ENCODE results near the gene RRM2. TPM values are rescaled to one million over a fixed set of nuclear protein-coding genes. Genes with fewer than 3 reads are reported as not detected.

RRM2 gene
- polyA plus RNA-seq, 1 donor from 2014 or later = 0.57 TPM

DNA sequence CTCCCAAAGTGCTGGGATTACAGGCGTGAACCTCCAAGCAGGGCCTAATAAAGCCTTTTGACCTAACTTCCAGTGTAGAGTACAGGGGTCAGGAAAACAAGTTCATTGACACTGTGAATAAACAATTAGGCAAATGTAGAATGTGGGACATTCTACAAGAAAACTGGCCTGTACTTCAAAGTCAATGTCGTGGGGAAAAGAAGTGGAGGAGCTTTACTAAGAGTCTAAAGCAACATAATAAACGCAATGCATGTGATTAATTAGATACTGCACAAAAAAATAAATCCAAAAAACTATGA lies 3.6 kb upstream of the RRM2 start:
- no peak overlapping the region for H3K4me3 ChIP-seq (ENCODE audit: low read length)
- H3K36me3 ChIP-seq (ENCODE audit: insufficient read depth, low read length) = no peaks in the 10 kb centered on the region
- H3F3A ChIP-seq (ENCODE audit: insufficient read depth, low read length, poor library complexity, severe bottlenecking) = no peaks in the 10 kb centered on the region
- no peaks in the 10 kb centered on the region for H3K9me2 ChIP-seq (ENCODE audit: insufficient read depth, low read length)
- no peak overlapping the region for H3K27ac ChIP-seq (ENCODE audit: low read length)
- peaks cover 7% of the 10 kb centered on the region for H3K27me3 ChIP-seq (ENCODE audit: insufficient read depth, low read depth, low read length)
- H2AFZ ChIP-seq (ENCODE audit: low read depth, low read length) = no peak overlapping the region
- peaks cover 9% of the 10 kb centered on the region for H3K79me2 ChIP-seq (replicated peaks; ENCODE audit: insufficient read depth, low read length)
- H4K20me1 ChIP-seq (ENCODE audit: insufficient read depth) = no peaks in the 10 kb centered on the region
- TF ChIP-seq, protein P1, sequence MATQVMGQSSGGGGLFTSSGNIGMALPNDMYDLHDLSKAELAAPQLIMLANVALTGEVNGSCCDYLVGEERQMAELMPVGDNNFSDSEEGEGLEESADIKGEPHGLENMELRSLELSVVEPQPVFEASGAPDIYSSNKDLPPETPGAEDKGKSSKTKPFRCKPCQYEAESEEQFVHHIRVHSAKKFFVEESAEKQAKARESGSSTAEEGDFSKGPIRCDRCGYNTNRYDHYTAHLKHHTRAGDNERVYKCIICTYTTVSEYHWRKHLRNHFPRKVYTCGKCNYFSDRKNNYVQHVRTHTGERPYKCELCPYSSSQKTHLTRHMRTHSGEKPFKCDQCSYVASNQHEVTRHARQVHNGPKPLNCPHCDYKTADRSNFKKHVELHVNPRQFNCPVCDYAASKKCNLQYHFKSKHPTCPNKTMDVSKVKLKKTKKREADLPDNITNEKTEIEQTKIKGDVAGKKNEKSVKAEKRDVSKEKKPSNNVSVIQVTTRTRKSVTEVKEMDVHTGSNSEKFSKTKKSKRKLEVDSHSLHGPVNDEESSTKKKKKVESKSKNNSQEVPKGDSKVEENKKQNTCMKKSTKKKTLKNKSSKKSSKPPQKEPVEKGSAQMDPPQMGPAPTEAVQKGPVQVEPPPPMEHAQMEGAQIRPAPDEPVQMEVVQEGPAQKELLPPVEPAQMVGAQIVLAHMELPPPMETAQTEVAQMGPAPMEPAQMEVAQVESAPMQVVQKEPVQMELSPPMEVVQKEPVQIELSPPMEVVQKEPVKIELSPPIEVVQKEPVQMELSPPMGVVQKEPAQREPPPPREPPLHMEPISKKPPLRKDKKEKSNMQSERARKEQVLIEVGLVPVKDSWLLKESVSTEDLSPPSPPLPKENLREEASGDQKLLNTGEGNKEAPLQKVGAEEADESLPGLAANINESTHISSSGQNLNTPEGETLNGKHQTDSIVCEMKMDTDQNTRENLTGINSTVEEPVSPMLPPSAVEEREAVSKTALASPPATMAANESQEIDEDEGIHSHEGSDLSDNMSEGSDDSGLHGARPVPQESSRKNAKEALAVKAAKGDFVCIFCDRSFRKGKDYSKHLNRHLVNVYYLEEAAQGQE (IDR thresholded peaks at IDR 0.05; ENCODE audit: borderline replicate concordance) = no peak
- TF ChIP-seq CTCF (IDR thresholded peaks at IDR 0.05; ENCODE audit: poor library complexity, severe bottlenecking) (no peak), EZH2 (IDR thresholded peaks at IDR 0.05; ENCODE audit: borderline replicate concordance, insufficient read depth, low read length, poor library complexity, severe bottlenecking) (no peak), TAF1 (IDR thresholded peaks at IDR 0.05; ENCODE audit: low read depth) (no peak), POLR2AphosphoS5 (IDR thresholded peaks at IDR 0.05) (no peak), SMC3 (conservative IDR thresholded peaks at IDR 0.05; ENCODE audit: poor library complexity) (no peak), EP300 (conservative IDR thresholded peaks at IDR 0.05; ENCODE audit: poor library complexity, severe bottlenecking) (no peak), MXI1 (conservative IDR thresholded peaks at IDR 0.05; ENCODE audit: poor library complexity, severe bottlenecking) (no peak), RAD21 (conservative IDR thresholded peaks at IDR 0.05) (no peak)
- no peaks in the 10 kb centered on the region for H3K9me3 ChIP-seq (ENCODE audit: low read length)
- no peak overlapping the region for H3K9ac ChIP-seq (ENCODE audit: low read length)
- no peak overlapping the region for H3K4me2 ChIP-seq (ENCODE audit: low read length)

- peak overlapping the region; percentile 55 for H3K4me2 ChIP-seq (ENCODE audit: low read length)
- no peak overlapping the region for H3K9ac ChIP-seq (ENCODE audit: low read length)
- H2AFZ ChIP-seq (ENCODE audit: low read depth, low read length) = no peak overlapping the region
- H3K27me3 ChIP-seq (ENCODE audit: insufficient read depth, low read depth, low read length) = peaks cover 7% of the 10 kb centered on the region
- H3K9me3 ChIP-seq (ENCODE audit: low read length) = no peaks in the 10 kb centered on the region
- H3K9me2 ChIP-seq (ENCODE audit: insufficient read depth, low read length) = no peaks in the 10 kb centered on the region
- H3K27ac ChIP-seq (ENCODE audit: low read length) = no peak overlapping the region
- peak overlapping the region; percentile 76 for H3K4me3 ChIP-seq (ENCODE audit: low read length)
- peaks cover 13% of the 10 kb centered on the region for H3K79me2 ChIP-seq (replicated peaks; ENCODE audit: insufficient read depth, low read length)
- H3K36me3 ChIP-seq (ENCODE audit: insufficient read depth, low read length) = no peaks in the 10 kb centered on the region
- no peak for TF ChIP-seq EP300 (conservative IDR thresholded peaks at IDR 0.05; ENCODE audit: poor library complexity, severe bottlenecking)
- no peak for TF ChIP-seq RAD21 (conservative IDR thresholded peaks at IDR 0.05)
- no peak for TF ChIP-seq CTCF (IDR thresholded peaks at IDR 0.05; ENCODE audit: poor library complexity, severe bottlenecking)
- TF ChIP-seq MXI1 (conservative IDR thresholded peaks at IDR 0.05; ENCODE audit: poor library complexity, severe bottlenecking) = no peak
- TF ChIP-seq, protein P1 (IDR thresholded peaks at IDR 0.05; ENCODE audit: borderline replicate concordance) = no peak
- no peaks in the 10 kb centered on the region for H4K20me1 ChIP-seq (ENCODE audit: insufficient read depth)
- no peaks in the 10 kb centered on the region for H3F3A ChIP-seq (ENCODE audit: insufficient read depth, low read length, poor library complexity, severe bottlenecking)
Observed at GRCh38 chr2:10119601-10120157, 2.9 kb upstream of the RRM2 start.

Measured in neural cell (in vitro differentiated cells).